Measurements from ENCODE around the gene GSTK1.

The GSTK1 gene

GRCh38 chr7:143300959-143301935, 38.0 kb downstream of the GSTK1 start:
- Histone ChIP-seq H3K36me3 (replicated peaks) (peaks cover 89% of the 10 kb centered on the region), H3K4me1 (no peaks in the 10 kb centered on the region), H3K9me3 (no peaks in the 10 kb centered on the region), H3K27me3 (ENCODE audit: low read depth) (no peaks in the 10 kb centered on the region), H3K4me3 (no peak overlapping the region)
- in situ Hi-C loops (cut with MboI; ENCODE audit: low sequenced_read_pairs) = no loop called here
- DNase-seq (ENCODE audit: low spot score in 2 of 2) = no peak

GRCh38 chr7:143303733-143304132, 40.5 kb downstream of the GSTK1 start:
- no peaks in the 10 kb centered on the region for H3K27me3 ChIP-seq (ENCODE audit: low read depth)
- H3K4me3 ChIP-seq = no peak overlapping the region
- H3K4me1 ChIP-seq = no peaks in the 10 kb centered on the region
- peaks cover 75% of the 10 kb centered on the region for H3K36me3 ChIP-seq (replicated peaks)
- DNase-seq (ENCODE audit: low spot score in 2 of 2) = no peak
- no peaks in the 10 kb centered on the region for H3K9me3 ChIP-seq
- in situ Hi-C loops (cut with MboI; ENCODE audit: low sequenced_read_pairs) = no loop called here

- H3K9me3 ChIP-seq = no peaks in the 10 kb centered on the region
- peaks cover 64% of the 10 kb centered on the region for H3K36me3 ChIP-seq (replicated peaks)
- H3K4me3 ChIP-seq = no peak overlapping the region
- in situ Hi-C loops (cut with MboI; ENCODE audit: low sequenced_read_pairs) = no loop called here
- DNase-seq (ENCODE audit: low spot score in 2 of 2) = no peak
- H3K27me3 ChIP-seq (ENCODE audit: low read depth) = no peaks in the 10 kb centered on the region
- H3K4me1 ChIP-seq = no peaks in the 10 kb centered on the region
Observed at GRCh38 chr7:143304938-143305337, 41.7 kb downstream of the GSTK1 start.

- Histone ChIP-seq H3K36me3 (replicated peaks) (peaks cover 58% of the 10 kb centered on the region), H3K4me1 (no peaks in the 10 kb centered on the region), H3K9me3 (no peaks in the 10 kb centered on the region), H3K4me3 (no peak overlapping the region), H3K27me3 (ENCODE audit: low read depth) (no peaks in the 10 kb centered on the region)
- DNase-seq (ENCODE audit: low spot score in 2 of 2) = peak; percentile 16 to 81
- in situ Hi-C loops (cut with MboI; ENCODE audit: low sequenced_read_pairs) = no loop called here
Observed at GRCh38 chr7:143305423-143306070, 42.3 kb downstream of the GSTK1 start.

- no peak for DNase-seq (ENCODE audit: low spot score in 2 of 2)
- H3K4me3 ChIP-seq = no peak overlapping the region
- H3K9me3 ChIP-seq = no peaks in the 10 kb centered on the region
- in situ Hi-C loops (cut with MboI; ENCODE audit: low sequenced_read_pairs) = no loop called here
- H3K27me3 ChIP-seq (ENCODE audit: low read depth) = no peaks in the 10 kb centered on the region
- peaks cover 30% of the 10 kb centered on the region for H3K36me3 ChIP-seq (replicated peaks)
- no peaks in the 10 kb centered on the region for H3K4me1 ChIP-seq
Observed at GRCh38 chr7:143308632-143309031, 45.4 kb downstream of the GSTK1 start.

- Histone ChIP-seq H3K36me3 (replicated peaks) (no peaks in the 10 kb centered on the region; the same call in 1 of the 2 replicates), H3K27me3 (ENCODE audit: low read depth) (no peaks in the 10 kb centered on the region), H3K4me1 (no peaks in the 10 kb centered on the region), H3K9me3 (no peaks in the 10 kb centered on the region), H3K4me3 (no peak overlapping the region)
- no peak for DNase-seq (ENCODE audit: low spot score in 2 of 2)
- in situ Hi-C loops (cut with MboI; ENCODE audit: low sequenced_read_pairs) = no loop called here
Observed at GRCh38 chr7:143314127-143314526, 50.9 kb downstream of the GSTK1 start.

GRCh38 chr7:143315776-143316175, 52.5 kb downstream of the GSTK1 start, which contains the start of gene CLCN1:
CLCN1 (plus strand) TSS chr7:143316111; CDS start chr7:143316213, 102 bp downstream.
- Histone ChIP-seq H3K27me3 (ENCODE audit: low read depth) (no peaks in the 10 kb centered on the region), H3K9me3 (no peaks in the 10 kb centered on the region), H3K4me1 (no peaks in the 10 kb centered on the region), H3K4me3 (no peak within 1 kb of the TSS), H3K36me3 (replicated peaks) (no peaks in the 10 kb centered on the region)
- DNase-seq (ENCODE audit: low spot score in 2 of 2) = no peak
- in situ Hi-C loops (cut with MboI; ENCODE audit: low sequenced_read_pairs) = no loop called here

GRCh38 chr7:143316492-143316891, 53.3 kb downstream of the GSTK1 start:
- in situ Hi-C loops (cut with MboI; ENCODE audit: low sequenced_read_pairs) = no loop called here
- DNase-seq (ENCODE audit: low spot score in 2 of 2) = no peak
- Histone ChIP-seq H3K36me3 (replicated peaks) (no peaks in the 10 kb centered on the region), H3K27me3 (ENCODE audit: low read depth) (no peaks in the 10 kb centered on the region), H3K4me3 (no peak overlapping the region), H3K9me3 (no peaks in the 10 kb centered on the region), H3K4me1 (no peaks in the 10 kb centered on the region)

- Histone ChIP-seq H3K9me3 (no peaks in the 10 kb centered on the region), H3K36me3 (replicated peaks) (no peaks in the 10 kb centered on the region), H3K27me3 (ENCODE audit: low read depth) (no peaks in the 10 kb centered on the region), H3K4me3 (no peak overlapping the region), H3K4me1 (no peaks in the 10 kb centered on the region)
- no peak for DNase-seq (ENCODE audit: low spot score in 2 of 2)
- in situ Hi-C loops (cut with MboI; ENCODE audit: low sequenced_read_pairs) = no loop called here
Observed at GRCh38 chr7:143318661-143319060, 55.4 kb downstream of the GSTK1 start.
